Chondrocyte (in vitro differentiated cells): ENCODE measurements around the gene GLDN. TPM values are rescaled to one million over a fixed set of nuclear protein-coding genes. Genes with fewer than 3 reads are reported as not detected.
"Not testable (repeated sequence)": the region's sequence is repeated elsewhere in the genome, so short reads cannot be mapped to it uniquely, and the experiment has no call there.

Experiments used
- DNase-seq: peaks from one replicate; pipeline ENCODE4 v3.0.0; 2021; ENCODE audit warnings: mixed read lengths, low spot score
- H3K27ac Mint-ChIP-seq: one replicate; pipeline ENCODE4 v1.8.0; 2021; ENCODE audit warnings: mild to moderate bottlenecking, moderate library complexity, mixed read lengths; ENCODE audit not compliant: unreplicated experiment
- H3K27me3 Mint-ChIP-seq: 2 replicates; pipeline ENCODE4 v1.8.0; 2021; ENCODE audit warnings: low read depth, mixed read lengths
- H3K36me3 Mint-ChIP-seq: 2 replicates; pipeline ENCODE4 v1.8.0; 2021; ENCODE audit warnings: low read depth, mixed read lengths
- H3K4me1 Mint-ChIP-seq: 2 replicates; pipeline ENCODE4 v1.8.0; 2021; ENCODE audit warnings: low read depth, mild to moderate bottlenecking, mixed read lengths
- H3K4me3 Mint-ChIP-seq: one replicate; pipeline ENCODE4 v1.8.0; 2021; ENCODE audit warnings: mild to moderate bottlenecking, moderate library complexity, mixed read lengths; ENCODE audit not compliant: unreplicated experiment
- H3K9me3 Mint-ChIP-seq: 2 replicates; pipeline ENCODE4 v1.8.0; 2021; ENCODE audit warnings: low read depth, mixed read lengths
- microRNA-seq: library from miRNA; unstranded; fragments of <30 nt; microRNA quantifications from one replicate; pipeline ENCODE4 v1.2.0, GENCODE V29; 2020; ENCODE audit warnings: borderline number of aligned reads
- total RNA-seq: library from RNA; stranded (reverse); gene quantifications from 3 replicates; pipeline ENCODE4 v1.2.1, GENCODE V29; 2021
- TF ChIP-seq, protein P1 (sequence below): fragments of 200-600 bp; sonication (generic); IDR thresholded peaks from 2 replicates; pipeline ENCODE4 v1.5.0; 2021; ENCODE audit warnings: antibody characterized with exemption, mild to moderate bottlenecking, moderate library complexity

Gene GLDN
- total RNA-seq, 1 donor from 2014 or later = 0.35 TPM

DNA sequence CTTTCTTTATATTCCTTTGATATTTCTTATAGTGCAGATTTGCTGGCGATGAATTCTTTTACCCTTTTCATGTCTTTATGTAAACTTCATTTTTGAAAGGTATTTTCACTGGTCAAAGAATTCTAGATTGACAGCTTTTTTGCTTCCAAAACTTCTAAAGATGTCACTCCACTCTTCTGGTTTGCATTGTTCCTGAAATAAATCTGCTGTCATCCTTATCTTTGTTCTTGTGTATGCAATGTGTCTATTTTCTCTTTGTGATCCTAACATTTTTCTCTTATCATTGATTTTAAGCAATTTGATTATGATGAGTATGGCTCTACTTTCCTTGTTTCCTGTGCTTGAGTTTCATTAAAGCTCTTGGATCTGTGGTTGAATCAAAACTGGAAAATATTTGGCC, 103.4 kb downstream of the GLDN start:
- Mint-ChIP-seq H3K27ac (no peak overlapping the region), H3K9me3 (peaks cover 10% of the 10 kb centered on the region), H3K4me3 (no peak overlapping the region), H3K36me3 (peaks cover 29% of the 10 kb centered on the region), H3K4me1 (peaks cover 4% of the 10 kb centered on the region), H3K27me3 (no peaks in the 10 kb centered on the region)
- TF ChIP-seq, protein P1, sequence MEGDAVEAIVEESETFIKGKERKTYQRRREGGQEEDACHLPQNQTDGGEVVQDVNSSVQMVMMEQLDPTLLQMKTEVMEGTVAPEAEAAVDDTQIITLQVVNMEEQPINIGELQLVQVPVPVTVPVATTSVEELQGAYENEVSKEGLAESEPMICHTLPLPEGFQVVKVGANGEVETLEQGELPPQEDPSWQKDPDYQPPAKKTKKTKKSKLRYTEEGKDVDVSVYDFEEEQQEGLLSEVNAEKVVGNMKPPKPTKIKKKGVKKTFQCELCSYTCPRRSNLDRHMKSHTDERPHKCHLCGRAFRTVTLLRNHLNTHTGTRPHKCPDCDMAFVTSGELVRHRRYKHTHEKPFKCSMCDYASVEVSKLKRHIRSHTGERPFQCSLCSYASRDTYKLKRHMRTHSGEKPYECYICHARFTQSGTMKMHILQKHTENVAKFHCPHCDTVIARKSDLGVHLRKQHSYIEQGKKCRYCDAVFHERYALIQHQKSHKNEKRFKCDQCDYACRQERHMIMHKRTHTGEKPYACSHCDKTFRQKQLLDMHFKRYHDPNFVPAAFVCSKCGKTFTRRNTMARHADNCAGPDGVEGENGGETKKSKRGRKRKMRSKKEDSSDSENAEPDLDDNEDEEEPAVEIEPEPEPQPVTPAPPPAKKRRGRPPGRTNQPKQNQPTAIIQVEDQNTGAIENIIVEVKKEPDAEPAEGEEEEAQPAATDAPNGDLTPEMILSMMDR = no peak
- no peak for DNase-seq

GRCh38 chr15:51446029-51446744, 104.7 kb downstream of the GLDN start:
- peaks cover 10% of the 10 kb centered on the region for H3K9me3 Mint-ChIP-seq
- H3K27ac Mint-ChIP-seq, DNase-seq, H3K4me1 Mint-ChIP-seq, H3K27me3 Mint-ChIP-seq, H3K4me3 Mint-ChIP-seq: not testable (repeated sequence)
- peaks cover 36% of the 10 kb centered on the region for H3K36me3 Mint-ChIP-seq

DNA sequence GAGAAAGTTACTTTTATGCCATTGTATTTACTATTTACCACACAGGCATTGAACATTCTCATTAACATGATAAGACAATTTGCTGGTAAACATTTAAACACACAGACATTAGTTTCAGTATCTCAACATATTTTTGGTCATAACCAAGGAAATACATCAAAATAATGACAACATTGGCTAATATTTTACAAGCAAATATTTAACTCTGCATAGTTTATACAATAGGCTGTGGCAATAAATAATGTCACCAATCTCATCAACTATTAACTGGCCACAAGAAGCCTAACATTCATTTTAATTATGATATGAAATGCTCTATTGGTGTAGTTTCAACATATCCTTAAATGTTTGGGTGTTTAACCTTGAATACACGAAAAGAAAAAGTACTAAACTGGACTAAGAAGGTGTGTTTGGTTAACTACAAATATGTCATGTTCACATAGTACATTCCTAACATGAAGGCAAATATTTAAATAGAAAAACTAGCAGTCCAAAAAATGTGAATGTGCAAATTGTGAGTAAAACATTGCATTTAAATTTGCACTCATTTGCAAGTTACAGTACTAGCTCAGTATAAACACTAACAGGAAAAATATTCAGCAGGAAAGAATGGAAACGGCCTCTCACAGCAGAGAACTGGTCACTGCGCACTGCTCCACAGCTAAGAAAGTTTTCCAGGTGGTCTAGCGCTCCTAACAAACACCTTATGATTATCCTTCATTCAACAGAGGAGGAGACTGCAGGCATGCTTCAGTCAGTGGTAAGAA, 106.6 kb downstream of the GLDN start:
- Mint-ChIP-seq H3K27me3 (no peaks in the 10 kb centered on the region), H3K4me1 (peaks cover 7% of the 10 kb centered on the region), H3K4me3 (no peak overlapping the region), H3K36me3 (peaks cover 39% of the 10 kb centered on the region), H3K27ac (no peak overlapping the region), H3K9me3 (peaks cover 10% of the 10 kb centered on the region)
- TF ChIP-seq, protein P1 = no peak
- no peak for DNase-seq

DNA sequence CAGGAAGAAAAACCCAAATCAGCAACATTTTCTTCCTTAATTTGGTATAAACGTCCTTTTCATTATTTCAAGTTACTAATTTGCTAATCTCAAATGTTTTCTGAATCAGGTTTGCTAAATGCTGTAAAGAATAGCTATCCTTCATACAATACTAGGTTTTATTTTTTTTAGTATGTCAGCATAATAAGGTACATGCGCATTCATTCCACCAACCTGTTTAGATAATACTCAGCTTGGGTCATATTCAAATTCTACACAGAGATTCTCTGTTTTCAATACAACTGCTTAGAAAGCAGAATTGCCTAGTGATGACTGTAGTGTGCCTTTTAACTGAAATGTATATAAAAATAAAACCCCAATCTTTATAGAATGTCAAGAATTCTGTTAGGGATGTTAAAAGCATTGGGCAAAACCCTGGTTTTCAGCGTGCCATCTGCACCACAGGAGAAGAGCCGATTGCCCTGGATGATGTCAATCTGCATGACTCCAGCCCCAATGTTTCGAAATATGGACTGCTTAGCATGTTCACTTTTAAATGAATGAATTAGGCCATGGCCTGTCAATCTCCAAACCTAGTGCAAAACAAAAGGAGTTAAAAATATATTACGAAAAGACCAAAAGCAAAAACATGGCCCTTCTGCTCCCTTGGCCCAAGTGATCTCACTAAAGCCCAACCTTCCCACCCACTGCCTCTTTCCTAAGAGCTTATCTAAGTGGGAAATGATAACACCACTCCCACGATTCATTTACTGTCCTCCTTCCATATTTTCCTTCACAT, 107.4 kb downstream of the GLDN start:
- H3K27me3 Mint-ChIP-seq = no peaks in the 10 kb centered on the region
- H3K4me3 Mint-ChIP-seq = no peak overlapping the region
- TF ChIP-seq, protein P1 = no peak
- peaks cover 10% of the 10 kb centered on the region for H3K9me3 Mint-ChIP-seq
- no peak overlapping the region for H3K27ac Mint-ChIP-seq
- no peak for DNase-seq
- peaks cover 39% of the 10 kb centered on the region for H3K36me3 Mint-ChIP-seq
- peaks cover 7% of the 10 kb centered on the region for H3K4me1 Mint-ChIP-seq

- H3K4me3 Mint-ChIP-seq = no peak overlapping the region
- no peaks in the 10 kb centered on the region for H3K27me3 Mint-ChIP-seq
- H3K36me3 Mint-ChIP-seq = peaks cover 34% of the 10 kb centered on the region
- H3K4me1 Mint-ChIP-seq = peaks cover 7% of the 10 kb centered on the region
- DNase-seq = no peak
- H3K9me3 Mint-ChIP-seq = peaks cover 6% of the 10 kb centered on the region
- TF ChIP-seq, protein P1 = no peak
- no peak overlapping the region for H3K27ac Mint-ChIP-seq
Observed at GRCh38 chr15:51450001-51450400, 108.5 kb downstream of the GLDN start.

Small RNA genes within 50 kb of the gene (microRNA-seq; reads per million reads assigned to microRNA genes)
- gene MIR7973-1 (not detected), gene MIR7973-2 (not detected)

Other genes with a start within 250 kb of the GLDN start
- 4.6 to 6.1 TPM (median 5.4 TPM) in 3 replicates for gene TNFAIP8L3, start 246.7 kb upstream of the GLDN start, total RNA-seq
- 1.3 TPM in 1 of 3 replicates, not detected in the others for gene CYP19A1, start 3.1 kb upstream of the GLDN start, total RNA-seq